Amygdala (tissue), 56 donors: ENCODE data around the gene MRPL39.

Source experiments
- DNase-seq, 56 donors: peaks; one replicate each; lab custom pipeline; 2025; lab: John Stamatoyannopoulos, UW

The MRPL39 gene

GRCh38 chr21:25550352-25551120, 56.7 kb downstream of the MRPL39 start:
- no peak for DNase-seq

GRCh38 chr21:25541042-25541441, 66.2 kb downstream of the MRPL39 start:
- DNase-seq: no peak

- no peak for DNase-seq
Observed at GRCh38 chr21:25539606-25540005, 67.7 kb downstream of the MRPL39 start.

GRCh38 chr21:25537174-25537573, 70.1 kb downstream of the MRPL39 start:
- no peak for DNase-seq

- no peak for DNase-seq
Observed at GRCh38 chr21:25536752-25537151, 70.5 kb downstream of the MRPL39 start.

- DNase-seq: no peak
Observed at GRCh38 chr21:25535849-25536248, 71.4 kb downstream of the MRPL39 start.
